HG03108 (cell line): ENCODE data around the gene GMDS.

Experiments
- ATAC-seq: cut with Tn5 transposase; IDR thresholded peaks from one replicate; pipeline ENCODE4 v1.9.1; 2021; ENCODE audit warnings: moderate library complexity; ENCODE audit not compliant: unreplicated experiment

GMDS gene

DNA sequence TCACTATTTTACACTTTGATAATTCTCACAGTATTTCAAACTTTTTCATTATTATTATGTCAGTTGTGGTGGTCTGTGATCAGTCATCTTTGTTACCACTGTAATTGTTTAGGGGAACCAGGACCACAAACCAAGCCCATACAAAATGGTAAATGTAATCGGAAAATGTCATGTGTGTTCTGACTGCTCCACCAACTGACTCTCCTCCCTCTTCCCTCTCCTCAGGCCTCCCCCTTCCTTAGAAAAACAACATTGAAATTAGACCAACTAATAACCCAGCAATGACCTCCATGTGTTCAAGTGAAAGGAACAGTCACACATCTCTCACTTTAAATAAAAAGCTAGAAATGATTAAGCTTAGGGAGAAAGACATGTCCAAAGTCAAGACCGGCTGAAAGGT, 63.8 kb downstream of the GMDS start:
- no peak for ATAC-seq

DNA sequence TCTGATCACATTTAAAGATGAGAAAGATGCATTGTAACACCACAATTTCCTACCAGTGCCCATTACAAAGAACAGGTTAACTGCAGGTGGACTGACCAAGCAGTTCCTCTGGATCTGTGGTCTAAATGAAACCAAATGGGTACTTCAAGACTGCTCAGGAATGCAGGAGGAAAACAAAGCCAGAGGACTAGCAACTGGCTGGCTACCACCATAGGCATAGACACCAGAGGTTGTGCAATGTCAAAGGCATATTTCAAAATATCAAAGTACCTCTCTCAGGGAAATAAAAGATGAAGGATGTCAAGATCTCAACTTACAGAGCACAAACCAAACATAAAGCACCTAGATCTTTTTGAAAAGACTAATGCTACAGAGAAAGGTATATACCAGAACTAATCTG, 65.5 kb downstream of the GMDS start:
- ATAC-seq, result no peak

DNA sequence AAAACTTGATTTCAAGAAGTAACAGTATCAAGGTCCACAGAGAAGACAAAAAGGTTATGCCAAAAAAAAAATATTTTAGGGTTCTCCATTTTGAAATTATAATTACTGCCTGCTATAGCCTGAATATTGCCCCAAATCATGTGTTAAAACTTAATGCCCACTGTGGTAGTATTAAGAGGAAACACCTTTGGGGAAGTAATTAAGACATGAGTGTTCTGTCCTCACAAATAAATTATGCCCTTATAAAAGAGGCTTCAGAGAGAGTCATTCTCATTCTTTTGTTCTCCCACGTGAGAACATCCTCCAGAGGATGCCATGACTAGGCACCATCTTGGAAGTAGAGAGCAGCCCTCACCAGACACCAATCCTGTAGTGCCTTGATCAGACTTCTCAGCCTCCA, 66.2 kb downstream of the GMDS start:
- no peak for ATAC-seq

DNA sequence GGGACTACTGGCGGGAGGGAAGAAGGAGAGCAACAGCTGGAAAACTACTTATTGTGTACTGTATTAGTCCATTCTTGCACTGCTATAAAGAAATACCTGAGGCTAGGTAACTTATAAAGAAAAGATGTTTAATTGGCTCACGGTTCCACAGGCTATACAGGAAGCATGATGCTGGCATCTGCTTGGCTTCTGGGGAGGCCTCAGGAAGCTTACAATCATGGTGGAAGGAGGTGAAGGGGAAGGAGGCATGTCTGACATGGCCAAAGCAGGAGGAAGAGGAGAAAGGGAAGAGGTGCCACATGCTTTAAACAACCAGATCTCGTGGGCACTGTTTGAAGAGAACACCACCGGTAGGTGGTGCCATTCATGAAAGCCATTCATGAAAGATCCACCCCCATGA, 67.3 kb downstream of the GMDS start:
- no peak for ATAC-seq

DNA sequence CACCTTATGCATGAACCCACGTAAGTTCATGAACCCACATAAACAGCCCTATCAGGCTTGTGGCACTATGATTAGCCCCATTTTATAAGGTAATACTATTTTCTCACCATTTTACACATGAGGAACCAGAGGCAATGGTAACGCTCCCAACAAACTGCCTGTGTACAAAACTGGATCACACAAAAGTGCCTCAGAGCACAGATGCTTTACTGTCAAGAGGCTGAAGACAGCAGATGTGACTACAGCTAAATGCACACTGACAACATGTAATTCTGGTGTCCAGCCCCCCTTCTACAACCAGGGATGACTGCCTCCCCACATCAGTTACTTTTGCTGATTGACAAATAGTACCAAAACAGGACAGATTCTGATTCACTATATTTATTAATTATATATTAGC, 69.6 kb downstream of the GMDS start:
- no peak for ATAC-seq

DNA sequence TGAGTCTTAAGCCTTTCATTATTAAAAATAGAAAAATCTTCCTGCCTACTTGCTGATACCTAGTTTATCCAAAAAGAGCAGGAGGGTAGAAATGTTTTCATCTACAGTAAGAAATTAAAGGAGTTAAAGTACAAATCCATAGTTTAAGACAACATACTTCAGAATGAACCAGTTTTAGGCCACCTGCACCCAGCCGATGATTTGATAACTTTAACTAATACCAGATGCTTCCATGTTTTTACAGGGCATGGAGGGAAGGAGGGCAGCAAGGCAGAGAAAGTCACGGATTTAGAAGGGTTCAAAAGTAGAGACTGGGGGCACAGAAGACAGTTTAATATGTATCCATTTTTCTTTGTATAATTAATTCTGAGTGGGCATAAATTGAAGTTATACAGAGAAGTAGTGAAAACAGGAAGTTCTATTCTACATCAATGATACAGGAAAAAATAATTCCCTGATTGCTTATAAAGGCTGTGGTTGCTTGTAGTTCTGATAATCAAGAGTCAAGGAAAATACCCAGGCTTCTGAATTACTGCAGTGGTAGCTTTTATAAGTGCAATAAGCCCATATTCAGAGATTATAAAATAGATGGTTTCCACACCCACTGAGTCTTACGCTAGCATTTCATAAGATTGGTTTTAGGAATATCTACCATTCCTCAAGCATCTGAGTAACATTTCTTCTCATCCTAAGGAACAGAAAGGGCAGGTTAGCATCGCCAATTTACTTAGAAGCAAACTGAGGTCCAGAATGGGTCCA, 72.0 kb downstream of the GMDS start:
- ATAC-seq, result no peak

DNA sequence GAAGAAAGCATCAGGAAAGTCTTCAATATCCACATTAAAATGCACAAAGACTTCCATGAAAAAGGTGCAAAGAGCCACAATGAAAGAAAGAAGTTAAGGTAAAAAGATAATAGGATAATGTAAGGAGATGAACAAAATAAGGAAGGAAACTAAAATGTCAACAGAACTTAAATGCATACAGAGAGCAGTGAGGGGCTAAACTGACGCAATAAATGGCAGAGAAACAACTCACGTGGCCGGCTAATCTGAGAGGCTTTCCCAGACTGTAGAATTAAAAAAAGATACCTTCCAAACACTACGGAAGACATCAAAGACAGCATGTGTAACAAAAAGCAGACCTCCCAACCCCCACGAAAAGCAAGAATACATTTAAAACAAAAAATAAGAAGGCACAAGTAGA, 73.7 kb downstream of the GMDS start:
- no peak for ATAC-seq

DNA sequence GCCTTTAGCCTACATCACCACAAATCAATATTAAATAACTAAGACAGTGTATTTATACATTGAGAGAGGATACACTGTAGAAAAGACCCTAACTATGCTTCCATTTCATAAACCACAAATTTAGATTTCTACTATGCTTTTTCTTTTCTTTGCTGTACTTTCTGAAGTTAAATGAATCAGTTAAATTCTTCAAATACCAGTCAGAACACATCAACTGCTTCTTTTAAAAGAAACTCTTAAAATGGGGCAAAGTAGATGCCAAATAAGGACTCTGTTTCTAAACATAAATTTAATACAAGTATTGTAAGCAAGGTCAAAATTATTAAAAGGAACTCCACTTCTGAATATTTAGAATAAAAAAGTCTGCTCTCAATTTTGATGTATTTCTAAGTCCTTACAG, 76.9 kb downstream of the GMDS start:
- ATAC-seq, result no peak

DNA sequence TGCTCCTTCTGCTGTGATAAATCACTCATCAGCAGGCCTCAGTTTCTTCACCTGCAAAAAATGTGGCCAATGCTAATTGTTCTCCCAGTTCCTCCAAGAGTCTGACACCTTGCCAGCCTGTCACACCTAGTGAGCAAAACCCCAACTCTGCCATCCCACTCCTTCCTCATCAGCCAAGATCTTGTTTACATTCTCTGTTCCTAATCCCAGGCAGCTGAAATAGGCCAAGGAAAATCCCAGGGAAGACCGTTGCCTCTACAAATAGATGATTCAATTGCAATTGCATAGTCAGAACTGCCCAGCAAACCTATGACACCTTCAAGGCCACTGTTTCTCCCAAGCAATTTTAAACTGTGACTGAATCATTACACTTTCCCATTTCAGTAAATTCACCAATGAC, 78.7 kb downstream of the GMDS start:
- no peak for ATAC-seq

DNA sequence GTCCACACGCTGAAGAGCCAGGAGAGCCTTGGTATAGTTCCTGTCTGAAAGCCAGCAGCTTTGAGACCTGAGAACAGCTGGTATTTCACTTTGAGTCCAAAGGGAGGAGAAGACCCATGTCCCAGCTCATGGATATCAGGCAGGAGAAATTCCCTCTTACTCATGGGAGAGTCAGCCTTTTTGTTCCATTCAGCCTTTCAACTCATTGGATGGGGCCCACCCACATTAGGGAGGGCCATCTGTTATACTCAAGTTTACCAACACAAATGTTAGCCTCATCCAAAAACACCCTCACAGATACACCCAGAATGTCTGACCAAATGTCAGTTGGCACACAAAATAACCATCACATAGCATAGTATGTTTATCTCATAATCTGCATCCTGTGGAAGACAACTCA, 80.1 kb downstream of the GMDS start:
- ATAC-seq, result no peak

DNA sequence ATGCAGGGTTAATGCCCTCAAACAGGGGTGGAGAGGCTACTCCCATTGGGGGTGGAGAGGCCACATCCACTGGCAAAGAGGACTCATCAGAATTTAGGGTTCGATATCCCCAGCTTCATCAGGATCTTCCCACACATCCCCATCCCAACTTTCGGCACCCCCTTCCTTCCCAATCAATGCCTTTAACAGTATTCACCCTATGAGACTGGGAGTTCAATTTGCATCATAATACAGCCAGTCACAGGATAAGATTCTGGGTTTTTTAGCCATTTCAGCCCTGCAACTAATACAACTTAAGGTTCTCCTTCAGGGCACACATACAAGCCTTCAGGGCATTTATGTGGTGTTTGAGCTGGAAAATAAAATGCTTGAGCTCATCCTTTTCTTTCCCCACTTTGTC, 80.9 kb downstream of the GMDS start:
- ATAC-seq, result no peak

DNA sequence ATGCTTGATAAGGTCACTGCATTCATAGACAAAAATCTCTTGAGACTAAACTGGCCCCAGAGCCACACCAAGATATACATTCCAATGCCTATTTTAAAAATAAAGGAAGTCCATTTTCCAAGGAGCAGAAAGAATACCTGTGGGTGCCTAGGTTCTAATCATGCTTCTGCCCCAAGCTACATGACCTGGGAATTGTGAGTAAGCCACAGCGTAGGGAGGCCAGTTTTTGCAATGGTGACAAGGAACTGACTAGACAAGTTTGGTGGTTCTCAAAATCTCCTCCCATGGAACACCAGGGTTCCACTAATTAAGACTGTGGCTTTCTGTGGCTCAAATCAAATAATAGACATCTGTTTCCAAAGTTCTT, 83.3 kb downstream of the GMDS start:
- no peak for ATAC-seq

DNA sequence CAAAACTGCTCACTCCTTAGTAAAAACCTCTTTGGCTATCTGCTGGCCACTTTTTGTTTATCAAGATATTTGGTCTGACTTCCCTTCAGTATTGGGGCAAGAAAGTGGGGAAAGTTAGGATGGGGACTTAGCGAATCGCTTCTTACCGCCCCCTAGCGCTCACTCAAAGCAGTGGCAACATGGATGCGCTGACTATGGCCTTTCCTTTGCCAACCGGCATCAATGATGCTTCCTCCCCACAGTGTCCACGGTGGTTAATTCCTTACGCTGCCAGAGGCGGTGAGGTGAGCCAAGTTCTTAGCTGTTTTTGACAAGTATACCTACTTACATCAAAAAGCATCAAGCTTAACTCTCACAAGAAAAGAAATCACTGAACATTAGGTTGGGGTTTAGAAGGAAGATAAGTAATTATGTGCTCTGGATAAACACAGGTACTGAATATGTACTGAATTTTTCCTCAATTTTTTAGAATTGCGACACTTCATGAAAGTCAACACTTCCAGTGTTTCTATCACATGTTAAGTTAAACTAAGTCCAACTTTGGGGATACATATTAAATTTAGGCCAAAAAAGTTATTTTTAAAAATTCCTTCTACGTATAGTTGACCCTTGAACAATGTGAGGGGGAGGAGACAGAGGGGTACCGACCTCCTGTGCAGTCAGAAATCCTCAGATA, 86.7 kb downstream of the GMDS start:
- ATAC-seq, result no peak

DNA sequence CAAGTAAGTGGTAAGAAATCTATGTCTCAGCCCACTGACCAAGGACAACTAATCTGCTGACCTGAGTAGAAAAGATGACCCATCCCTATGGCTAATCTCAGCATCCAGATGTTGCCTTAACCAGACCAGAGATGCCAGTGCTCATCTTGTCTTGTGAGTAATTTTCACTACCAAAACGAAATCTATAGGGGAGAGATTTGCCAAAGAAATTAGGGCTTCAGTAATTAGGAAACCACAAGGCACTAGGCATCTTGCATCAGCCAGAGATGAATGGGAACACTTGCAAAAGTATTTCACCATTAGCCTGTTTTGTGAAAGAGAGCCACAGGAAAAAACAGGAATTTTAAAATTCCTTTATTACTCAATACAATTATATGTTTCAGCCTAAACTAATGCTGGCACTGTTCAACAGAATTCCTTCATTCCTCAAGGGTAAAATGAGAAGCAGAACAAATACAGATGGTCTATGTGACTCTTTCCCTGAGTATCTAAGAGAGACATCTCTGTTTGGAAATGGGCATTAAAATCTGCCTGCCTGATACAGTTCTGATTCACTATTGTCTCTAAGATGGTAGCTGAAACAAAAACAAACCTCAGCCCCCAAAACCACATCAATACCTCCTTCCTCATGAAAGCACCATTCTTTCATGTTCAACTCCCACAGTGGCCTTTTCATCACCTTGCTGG, 87.8 kb downstream of the GMDS start:
- no peak for ATAC-seq

DNA sequence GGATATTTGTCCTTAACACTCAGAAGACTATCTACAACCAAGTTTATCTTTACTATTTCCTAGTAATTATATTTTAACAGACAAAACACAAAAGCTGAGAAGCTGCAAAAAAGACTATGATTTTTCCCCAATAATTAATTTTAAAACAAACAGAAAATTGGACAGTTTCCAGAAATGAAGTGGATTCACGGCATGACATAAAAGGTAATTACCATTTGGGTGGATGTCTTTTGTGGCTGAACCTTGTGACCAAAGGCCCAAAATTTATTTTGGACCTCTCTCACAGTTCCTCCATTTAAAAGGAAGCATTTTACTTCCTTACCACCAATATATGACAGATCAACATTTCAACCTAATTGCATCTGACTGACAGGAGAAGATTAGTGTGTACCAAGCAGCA, 90.2 kb downstream of the GMDS start:
- no peak for ATAC-seq

DNA sequence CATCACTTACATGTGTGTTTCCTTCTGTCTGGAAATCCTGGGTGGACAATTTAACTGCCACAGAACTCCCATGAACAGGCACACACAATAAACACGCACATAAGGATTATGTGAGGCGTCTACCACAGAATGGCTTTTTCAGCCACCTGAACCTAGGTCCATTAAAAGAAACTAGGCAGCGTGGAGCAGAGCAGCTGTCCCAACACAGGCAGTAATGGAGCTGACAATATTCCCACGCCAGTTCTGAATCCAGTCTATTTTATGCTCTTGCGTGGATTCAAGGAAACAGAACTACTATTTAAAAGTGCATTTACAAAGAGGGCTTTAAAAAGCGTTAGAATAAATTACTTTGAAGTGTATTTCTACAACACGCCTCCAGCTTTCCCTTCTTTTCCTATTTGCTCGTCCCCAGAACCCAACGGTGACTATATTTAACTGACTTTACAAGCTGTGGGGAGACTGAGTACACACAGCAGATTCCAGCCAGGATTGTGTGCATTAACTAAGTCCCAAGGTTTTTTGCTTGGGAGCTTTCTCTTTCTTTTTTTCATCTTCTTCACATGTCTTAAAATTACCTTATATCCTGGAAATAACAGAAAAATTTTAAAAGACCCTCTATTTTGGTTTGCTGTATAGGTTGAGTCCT, 95.9 kb downstream of the GMDS start:
- ATAC-seq, result no peak

DNA sequence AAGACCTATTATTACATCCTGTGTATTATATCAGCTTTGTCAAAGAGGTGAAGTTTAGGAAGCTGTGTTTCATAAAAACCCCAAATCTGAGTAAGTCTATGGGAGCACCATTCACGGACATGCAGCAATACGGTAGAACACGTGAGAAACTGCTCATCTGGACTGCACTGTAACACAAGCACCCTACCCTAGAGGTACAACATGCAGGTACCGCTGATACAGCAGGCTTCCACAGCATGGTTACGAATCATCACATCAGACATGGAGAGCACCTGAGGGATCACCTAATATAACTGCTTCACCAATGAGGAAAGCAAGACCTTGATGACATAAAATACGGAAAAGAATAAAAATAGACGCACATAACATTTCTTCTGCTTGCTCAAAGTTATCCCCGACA, 96.7 kb downstream of the GMDS start:
- ATAC-seq, result no peak

DNA sequence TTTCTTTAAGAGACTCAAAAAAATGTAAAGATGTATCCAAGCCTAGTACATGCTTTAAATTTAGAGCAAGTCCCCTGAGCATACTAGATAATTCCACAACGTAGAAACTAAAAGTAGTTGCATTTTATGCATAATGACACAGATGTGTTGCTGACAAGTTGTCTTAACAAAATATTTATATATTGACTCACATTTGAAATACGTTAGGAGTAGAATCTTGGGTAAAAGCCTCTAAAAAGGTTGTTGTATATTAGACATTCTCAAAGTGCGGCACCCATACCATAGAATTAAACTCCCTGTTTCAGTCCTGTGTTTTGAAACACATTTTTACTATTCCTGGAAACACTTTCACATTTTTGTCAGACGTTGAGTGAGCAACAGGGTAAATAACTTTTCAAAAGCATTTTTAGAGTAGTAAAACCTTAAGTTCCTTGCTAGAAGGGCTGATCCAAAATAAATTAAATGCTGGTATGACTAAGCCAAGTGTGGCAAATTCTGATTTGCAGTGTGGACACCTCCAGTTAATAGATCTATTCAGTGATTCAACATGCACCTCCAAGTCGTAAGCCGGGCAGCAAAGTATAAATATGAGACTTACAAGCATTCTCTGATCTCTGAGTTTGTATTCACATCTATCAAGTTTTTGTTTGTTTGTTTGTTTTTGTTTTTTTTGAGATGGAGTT, 97.5 kb downstream of the GMDS start:
- no peak for ATAC-seq

DNA sequence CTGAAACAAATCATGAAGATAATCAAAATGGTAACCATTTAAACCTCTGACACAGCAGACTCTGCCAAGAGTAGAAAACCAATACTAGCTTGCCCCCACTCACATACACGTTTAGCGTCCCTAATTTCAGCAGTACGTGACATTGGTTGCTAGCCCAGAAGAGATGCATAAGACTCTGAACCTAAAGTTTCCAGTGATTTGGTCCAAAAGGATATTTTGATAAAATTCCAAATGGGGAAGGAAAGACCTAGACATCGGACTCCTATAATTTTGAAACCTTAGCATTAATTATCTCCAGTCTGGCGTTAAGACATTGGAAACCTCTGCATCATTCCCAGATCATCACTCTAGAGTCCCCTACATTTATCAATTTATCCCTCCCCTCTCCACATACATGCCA, 98.1 kb downstream of the GMDS start:
- no peak for ATAC-seq

DNA sequence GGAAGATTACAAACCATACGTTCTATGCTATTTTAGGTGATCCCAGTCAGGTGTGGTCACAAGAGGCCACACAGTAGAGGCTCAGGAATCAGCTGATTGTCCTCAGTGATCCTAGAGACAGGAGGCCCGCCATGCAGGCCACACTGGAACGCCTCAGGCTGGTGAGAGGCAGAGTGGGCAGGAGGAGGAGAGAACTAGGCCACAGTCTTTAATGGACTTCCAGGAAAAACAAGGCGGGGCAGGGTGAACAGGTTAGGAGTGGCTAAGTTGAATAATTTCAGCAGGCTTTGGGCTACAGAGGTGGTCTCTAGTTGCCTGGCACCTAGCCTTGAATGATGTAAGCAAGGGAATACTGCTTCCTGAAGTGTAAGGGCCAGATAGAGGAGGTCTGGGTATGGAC, 101.2 kb downstream of the GMDS start:
- ATAC-seq, result no peak

DNA sequence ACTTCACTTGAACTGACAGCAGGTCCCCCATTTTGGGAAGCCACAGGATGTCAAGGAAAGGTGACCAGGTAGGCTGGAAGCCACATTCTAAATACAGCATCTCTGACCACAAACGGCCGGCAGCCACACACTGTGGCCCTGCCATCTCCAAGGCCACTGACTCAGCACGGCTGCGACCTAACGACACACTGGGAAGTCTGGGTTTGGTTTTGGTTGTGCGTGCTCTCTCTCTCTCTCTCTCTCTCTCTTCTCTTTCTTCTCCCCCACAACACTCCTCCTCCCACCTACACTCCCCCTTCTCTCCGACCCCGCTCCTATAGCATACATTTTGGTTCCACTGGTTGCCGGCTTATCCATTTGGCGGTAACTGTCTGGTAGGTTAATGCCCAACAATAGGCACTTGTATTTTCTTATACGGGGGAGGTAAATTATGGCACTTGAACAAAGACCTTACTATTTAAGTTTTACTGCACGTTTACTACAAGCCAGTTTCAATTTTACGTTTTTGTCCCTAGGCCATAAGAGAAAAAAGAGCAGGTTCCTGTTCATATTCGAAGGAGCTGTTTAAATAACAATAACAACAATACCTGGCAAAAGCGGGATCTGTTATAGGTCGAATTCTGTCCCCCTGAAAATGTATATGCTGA, 103.6 kb downstream of the GMDS start:
- no peak for ATAC-seq
